ENCODE results near the gene UGT1A9. TPM values are rescaled to one million over a fixed set of nuclear protein-coding genes. Genes with fewer than 3 reads are reported as not detected.

UGT1A9 gene
- total RNA-seq, 1 donor from 2014 or later, result not detected

DNA sequence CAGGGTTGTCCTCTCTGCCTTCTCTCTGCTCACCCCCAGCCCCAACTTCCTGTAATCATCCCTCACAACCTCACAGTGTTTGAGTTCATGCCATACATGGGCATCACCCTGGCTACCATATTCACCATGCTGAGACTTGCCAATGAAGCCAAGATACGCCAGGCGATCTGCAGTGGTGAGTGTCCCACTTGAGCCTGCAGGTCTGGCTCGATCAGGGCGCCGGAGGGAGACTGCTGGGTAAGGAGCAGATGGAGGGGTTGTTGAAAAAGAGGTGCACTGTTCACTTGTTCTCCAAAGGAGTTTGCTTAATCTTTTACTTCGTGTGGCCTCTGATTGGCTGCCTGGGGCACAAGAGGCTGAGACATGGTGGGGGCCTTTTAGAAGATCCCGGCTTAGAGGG is 121.0 kb downstream of the UGT1A9 start:
- no peak for DNase-seq (ENCODE audit: extremely low read depth, low read depth, low spot score)

DNA sequence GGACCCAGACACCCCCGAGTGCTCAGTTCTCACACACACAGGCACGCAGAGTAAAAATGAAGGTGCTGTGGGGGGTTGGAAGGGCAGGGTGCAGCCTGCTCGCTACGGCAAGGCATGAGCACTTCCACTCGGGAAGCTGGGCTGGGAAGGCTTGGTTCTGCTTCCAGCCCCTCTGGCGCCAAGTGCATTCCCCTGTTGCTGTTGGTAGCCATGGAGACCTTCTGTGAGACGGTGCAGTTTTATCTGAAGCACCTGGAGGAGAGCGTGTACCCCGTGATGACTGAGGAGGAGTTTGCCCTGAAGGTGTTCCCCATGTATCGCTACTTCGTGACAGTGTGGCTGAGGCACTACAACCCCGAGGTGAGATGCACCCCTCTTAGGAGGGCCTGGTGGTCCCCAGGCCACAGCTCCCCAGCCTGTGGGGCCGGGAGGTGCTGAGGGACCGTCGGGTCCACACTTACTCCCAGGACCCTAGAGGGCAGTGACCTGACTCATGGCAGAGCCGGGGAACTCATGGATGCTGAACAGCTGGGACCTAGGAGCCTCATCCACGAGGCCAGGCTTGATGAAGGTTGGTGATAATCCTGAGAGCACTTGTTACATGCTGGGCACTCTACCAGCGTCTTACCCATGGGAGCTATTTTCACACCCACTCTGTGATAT is 121.9 kb downstream of the UGT1A9 start:
- no peak for DNase-seq (ENCODE audit: extremely low read depth, low read depth, low spot score)

DNA sequence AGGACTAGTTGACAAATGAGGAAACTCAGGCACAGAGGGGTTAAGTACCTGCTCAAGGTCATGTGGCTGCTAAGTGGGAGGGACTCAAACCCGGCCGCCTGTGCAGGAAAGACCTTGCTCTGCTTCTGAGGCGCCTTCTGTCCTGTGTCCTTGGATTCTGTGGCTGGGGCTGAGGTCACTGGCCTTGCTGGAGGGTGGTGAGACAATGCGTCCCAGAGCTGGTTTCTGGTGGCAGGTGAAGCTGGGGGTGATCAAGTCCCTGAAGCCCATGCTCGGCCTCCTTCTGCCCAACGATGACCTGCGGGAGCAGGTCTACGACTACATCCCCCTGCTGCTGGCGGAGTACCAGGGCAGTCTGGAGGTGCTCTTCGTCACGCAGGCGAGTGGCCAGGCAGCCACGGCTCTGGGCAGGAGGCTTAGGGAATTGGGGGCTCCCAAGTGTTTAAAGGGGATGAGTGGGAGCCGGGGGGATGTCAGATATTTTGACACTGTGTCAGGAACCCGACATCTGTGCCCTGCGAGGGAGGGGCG is 122.5 kb downstream of the UGT1A9 start:
- DNase-seq (ENCODE audit: extremely low read depth, low read depth, low spot score), result no peak

DNA sequence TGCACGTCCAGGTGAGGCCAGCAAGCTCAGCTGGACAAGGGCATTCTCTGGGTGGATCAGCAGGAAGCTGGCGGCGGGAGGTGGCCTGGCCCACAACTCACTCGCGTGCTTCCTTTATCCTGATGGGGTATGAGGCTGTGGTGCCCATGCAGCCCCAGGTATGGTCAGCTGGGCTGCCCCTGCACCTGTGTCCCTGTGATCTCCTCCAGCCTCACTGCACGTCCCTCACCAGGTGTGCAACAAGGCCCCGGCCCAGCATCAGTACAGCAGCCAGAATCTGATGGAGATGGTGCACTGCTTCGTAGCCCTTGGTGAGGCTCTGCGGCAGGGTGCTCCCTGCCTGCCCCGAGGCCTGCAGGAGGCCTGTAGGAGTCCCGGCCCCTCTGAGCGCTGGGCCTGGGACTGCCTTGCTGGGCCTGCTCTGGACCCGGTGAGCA is 124.1 kb downstream of the UGT1A9 start:
- no peak for DNase-seq (ENCODE audit: extremely low read depth, low read depth, low spot score)

DNA sequence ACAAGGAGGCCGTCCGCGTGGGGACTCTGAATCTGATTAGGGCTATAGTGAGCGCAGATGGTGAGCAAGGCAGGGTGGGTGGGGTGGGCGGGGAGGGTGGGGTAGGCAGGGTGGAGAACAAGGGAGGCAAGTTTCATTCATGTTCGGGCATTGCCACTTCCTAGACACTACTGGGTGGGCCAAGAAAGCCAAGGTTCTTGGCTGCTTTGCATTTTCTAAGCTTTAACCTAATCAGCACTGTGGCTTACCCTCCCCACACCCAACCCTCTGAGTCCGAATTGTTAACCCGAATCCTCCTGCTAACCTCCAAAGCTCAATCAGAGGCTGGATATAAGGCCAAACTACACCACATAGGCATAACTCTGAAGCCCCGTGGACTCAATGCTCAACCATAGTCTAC is 124.6 kb downstream of the UGT1A9 start:
- DNase-seq (ENCODE audit: extremely low read depth, low read depth, low spot score), result no peak

DNA sequence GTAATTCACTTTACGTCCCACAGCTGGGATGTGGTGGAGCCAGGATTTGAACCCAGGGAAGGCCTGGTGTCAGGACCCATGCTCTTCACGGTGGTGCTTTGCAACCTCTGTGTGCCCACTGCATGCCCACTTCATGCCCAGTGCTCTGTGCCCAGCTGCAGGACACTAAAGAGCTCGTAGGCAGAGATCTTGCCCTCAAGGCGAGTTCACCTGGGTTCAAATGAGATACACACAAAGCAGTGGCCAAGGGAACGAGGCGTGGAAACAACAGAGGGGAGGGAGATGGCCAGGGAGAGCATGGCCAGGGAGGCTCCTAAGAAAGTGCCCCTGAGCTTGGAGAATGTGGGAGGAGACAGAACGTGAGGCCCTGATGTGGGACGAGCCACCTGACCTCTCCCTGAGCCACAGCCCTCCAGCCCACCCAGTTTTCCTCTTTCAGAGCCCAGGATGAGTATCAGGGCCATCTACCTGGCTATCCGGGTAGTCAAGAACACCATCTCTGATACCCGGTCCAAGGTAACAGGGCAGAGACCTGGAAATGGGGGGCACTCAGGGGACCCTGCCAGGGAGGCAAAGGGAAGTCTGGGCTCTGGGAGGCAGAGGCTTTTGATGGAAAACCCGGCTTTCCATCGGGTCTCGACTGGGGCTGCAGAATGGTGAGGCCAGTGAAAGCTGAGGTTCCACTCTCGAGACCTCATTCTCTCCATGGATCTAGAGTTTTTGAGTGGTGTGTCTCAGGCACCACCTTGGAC is 126.8 kb downstream of the UGT1A9 start:
- no peak for DNase-seq (ENCODE audit: extremely low read depth, low read depth, low spot score)

DNA sequence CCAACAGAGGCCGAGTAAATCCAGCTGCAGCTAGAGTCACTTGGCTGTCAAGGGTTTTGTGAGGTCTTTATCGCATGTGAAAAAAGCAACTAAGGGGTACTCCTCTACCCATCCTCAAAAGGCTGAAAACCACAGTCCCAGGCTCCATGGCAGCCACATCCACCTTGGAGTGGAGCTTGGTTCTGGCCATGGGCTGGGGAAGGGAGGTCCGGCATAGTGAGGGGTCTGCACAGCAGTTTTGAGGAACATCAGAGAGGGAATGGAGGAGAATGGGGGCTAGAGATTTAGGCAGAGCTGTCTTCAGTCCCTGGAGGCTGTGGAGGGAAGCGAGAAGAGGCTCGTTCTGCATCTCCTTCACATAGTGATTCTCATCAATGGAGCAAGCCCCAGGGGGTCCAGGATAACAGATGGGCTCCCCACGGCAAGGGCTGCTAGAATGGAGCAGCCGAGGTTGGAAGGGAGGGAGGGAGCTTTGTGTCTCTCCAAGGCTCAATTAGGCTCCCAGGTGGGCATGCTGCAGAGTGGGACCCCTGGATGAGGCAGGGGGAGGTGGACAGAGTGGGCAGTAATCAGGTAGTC is 127.5 kb downstream of the UGT1A9 start:
- no peak for DNase-seq (ENCODE audit: extremely low read depth, low read depth, low spot score)

DNA sequence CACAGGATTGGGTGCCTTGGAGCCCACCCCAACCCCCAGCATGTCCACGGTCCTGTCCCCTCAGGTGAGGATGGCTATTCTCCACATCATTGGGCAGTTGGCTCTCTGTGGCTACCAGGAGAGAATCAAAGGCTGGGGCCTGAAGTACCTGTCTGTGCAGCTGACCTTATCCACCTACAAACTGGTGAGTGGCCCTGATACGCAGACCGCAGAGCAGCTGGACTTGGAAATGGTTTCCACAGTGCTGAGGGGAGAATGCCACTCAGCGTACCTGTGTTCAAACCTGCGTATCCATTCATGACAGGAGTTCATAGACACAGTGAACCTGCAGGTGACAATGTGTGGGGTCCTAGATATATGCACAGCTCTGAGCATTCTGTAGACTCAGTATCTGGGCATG is 128.0 kb downstream of the UGT1A9 start:
- no peak for DNase-seq (ENCODE audit: extremely low read depth, low read depth, low spot score)

DNA sequence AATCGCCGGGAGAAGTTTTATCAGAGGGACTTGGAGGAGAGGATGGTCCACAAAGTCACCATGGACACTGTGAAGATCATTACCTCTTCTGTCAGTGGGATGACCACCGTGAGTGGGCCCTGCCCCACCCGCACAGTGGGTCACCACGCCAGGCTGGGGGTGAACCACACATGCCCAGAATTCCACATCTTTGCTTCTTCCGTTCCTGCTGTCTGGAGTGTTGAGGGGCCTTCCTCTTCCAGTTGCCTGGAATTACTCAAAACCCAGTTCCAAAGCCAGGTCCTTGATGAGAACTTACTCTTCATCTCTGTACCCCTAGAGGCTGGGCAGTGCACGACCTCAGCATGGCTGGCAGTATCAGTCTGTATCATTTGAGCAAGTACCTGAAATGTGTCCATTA is 128.5 kb downstream of the UGT1A9 start:
- DNase-seq (ENCODE audit: extremely low read depth, low read depth, low spot score), result no peak

DNA sequence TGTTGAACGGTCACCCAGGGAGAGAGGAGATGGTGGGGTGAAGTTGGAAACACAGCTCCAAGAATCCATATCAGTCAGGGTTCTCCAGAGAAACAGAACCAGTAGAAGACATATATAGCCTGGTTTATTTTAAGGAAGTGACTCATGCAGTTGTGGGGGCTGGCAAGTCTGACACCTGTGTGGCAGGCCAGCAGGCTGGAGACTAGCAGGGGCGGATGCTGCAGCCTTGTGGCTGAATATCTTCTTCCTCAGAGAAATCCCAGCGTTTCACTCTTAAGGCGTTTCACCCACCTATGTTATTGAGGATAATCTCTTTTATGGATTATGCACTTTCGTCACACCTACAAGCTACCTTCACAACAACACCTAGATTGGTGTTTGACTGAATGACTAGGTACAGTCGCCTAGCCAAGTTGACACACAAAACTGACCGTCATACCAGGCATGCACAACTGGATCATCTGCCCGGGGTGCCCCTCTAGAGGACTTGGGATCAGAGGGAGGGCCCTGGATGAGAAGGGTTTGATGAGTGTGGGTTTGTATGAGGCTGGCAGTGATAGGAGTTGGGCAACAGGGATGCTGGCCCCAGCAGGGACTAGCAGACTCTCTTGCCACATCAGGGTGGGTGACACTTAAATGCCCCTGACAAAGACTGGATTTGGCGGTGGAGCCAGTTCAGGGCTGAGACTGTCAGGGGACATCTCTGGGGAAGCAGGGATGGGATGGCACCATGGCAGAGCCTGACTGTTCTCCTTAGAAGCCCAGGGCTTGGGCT is 129.8 kb downstream of the UGT1A9 start:
- DNase-seq (ENCODE audit: extremely low read depth, low read depth, low spot score), result no peak

DNA sequence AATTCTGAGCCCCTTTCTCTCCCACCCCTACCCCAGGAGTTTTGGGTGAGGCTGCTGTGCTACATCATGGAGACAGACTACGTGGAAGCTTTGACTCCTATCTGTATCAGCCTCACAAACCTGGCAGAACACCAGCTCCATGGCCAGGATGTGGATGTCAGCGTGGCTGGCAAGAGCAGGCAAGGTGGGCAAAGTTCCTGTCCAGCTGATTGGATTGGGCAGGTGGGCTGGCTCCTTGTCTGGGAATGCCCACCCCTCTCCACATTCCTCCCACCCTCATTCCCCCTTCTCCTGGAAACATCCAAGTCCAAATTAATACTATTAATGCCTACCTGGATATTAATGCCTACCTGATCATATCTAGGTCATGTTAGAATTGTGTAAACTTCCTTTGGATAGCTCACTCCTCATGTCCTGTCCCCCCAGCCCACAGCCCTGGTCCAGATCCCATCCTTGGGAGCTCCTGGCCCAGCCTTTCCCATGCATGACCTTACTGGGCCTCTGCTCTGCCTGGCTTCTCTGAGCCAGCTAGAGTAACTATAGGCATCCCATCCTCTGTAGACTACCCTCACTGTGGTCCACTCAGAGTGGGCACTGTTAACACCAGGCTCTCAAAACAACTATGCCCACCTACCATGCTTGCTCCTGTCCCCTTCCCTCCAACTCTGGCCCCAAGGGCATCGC is 130.6 kb downstream of the UGT1A9 start:
- DNase-seq (ENCODE audit: extremely low read depth, low read depth, low spot score), result no peak

DNA sequence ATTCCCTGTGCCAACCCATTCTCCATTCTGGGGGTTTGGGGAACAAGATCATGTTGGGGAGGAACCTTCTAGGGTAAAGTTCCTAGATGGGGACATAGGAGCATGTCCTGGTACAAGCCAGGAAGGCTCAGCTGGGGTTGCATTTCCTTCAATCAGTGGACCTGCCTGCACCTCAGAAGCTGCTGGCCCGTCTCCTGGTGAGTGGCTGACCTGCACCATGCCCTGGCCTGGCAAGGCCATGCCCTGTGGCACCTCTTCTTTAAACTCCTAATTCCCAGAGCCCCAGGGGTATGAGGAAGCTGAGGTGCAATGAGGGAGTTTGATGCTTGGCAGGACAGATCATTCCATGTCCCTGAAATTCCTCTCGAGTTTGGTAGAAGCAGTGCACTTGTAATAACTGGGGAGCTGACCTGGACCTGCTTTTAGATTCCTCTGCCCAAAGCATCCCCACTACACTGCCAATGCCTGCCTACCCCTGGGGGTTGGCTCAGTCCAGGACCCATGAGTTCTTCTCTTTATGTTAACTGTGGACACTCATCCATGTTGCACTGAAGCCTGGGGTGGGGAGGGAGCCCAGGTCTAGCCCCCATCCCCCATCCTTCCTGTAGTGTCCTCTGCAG is 131.7 kb downstream of the UGT1A9 start:
- no peak for DNase-seq (ENCODE audit: extremely low read depth, low read depth, low spot score)

DNA sequence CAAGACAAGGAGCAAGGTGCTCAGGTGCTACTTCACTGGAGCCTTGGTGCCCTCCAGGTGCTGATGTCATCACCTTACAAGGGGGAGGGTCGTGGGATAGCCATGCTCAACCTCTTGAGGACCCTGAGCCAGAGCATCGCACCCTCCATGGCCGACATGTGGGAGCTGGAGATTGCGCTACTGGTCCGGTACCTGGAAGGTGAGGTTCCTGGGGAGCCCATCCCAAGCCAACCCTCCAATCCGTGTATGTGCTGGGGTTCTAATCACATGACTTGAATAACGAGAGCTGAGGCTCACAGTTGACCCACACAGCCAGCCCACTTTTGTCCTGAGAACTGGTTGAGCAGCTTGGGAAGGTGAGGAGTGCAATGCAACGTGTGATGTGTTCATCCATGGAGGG is 132.3 kb downstream of the UGT1A9 start:
- no peak for DNase-seq (ENCODE audit: extremely low read depth, low read depth, low spot score)

DNA sequence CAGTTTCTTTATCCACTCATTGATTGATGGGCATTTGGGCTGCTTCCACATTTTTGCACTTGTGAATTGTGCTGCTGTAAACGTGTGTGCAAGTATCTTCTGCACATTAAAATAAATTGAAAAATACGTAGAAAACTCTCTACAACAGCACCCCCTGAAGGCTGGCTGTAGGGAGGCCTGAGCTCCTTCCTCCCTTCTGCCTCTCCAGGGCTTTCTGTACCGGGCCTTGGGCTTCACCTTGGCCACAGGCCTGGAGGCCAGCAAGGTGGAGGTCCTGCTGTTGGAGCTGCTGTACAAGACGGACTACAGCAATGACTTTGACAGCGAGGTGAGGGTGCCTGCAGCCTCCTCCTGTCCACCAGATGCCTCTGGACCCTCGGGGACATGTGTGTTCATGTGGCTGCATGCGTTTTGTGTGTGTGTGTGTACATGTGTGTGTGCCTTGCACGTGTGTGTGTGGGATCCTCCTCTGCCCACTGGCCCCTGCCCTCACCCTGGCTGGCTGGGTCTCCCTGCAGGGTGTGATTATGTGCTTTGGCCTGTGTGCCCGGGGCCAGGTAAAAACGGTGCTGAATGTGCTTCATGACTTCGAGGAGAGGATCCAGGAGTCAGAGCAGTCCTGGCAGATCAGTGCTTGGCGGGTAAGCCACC is 135.6 kb downstream of the UGT1A9 start:
- no peak for DNase-seq (ENCODE audit: extremely low read depth, low read depth, low spot score)

DNA sequence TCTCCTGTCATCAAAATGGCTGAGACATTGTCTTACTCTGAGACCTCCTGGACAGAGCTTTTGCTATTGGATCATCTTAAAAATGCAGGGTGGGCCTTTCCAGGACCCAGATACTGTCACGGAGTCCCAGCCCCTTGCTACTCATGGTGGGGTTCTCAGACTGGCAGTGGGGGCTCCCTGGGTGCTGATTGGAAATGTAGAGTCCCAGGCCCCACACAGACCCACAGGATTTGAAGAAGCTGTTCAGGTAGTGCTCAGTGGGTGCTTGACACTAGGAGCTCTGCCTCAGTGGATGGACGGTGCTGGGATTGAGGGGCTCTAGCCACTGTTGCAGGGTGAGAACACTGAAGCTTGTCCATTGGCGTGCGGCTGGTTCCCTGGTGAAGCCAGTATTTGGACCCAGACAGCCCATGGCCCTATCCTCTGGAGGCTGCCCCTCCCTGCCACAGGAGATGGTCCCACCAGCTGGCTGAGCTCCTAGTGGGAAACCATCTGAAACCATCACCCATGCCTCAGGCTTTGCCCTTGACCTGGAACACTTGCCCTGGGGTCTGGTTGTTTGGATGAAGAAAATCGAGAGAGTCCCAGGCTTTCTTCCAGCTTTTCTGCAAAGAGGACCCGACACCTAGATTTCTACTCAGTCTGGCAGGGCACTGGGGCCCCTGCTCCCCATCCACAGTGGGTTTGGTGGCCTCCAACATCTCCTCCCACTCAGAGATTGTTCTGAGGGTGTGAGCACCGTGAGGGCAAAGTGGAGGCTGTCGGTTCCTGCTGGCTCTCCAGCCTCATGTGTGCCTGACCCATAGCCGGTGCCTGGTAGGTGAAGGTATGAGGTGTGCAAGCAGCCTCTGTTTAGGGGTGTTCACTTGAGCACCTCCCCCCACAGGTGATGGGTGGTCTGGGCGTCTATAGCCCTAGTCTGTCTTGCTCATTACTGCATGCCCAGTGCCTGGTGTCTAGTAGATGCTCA is 136.6 kb downstream of the UGT1A9 start:
- no peak for DNase-seq (ENCODE audit: extremely low read depth, low read depth, low spot score)

DNA sequence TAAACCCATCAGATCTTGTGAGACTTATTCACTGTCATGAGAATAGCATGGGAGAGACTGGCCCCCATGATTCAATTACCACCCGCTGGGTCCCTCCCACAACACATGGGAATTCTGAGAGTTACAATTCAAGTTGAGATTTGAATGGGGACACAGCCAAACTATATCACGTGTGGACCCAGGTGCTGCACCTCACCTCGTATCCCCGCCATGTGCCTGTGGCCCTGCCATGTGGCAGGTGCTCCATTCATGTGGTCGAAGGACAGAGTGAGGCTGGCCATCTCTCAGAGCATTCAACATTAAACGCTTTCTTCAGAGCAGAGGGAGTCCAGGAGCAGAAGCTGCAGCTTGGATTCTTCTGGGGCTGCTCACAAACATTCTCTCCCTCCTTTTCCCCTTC is 138.7 kb downstream of the UGT1A9 start:
- DNase-seq (ENCODE audit: extremely low read depth, low read depth, low spot score), result no peak

DNA sequence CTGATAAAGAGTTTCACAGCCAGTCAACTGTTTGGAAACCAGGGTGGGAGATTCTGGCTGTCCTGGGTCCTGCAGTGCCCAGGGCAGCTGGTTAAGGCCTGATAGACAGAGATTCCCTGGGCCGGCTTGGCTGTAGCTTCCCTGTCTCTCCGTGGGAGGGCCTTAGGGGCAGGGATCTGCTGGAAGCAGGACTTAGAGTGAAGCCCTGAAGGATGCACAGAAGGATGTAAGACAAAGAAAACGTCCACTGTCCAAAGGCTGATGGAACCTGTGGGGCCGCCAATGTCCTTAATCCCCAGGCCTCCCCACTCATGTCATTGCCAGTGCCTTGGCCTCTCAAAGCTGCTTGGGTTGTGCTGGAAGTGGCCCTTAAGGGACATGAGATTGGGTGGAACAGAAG is 139.4 kb downstream of the UGT1A9 start:
- DNase-seq (ENCODE audit: extremely low read depth, low read depth, low spot score), result no peak

DNA sequence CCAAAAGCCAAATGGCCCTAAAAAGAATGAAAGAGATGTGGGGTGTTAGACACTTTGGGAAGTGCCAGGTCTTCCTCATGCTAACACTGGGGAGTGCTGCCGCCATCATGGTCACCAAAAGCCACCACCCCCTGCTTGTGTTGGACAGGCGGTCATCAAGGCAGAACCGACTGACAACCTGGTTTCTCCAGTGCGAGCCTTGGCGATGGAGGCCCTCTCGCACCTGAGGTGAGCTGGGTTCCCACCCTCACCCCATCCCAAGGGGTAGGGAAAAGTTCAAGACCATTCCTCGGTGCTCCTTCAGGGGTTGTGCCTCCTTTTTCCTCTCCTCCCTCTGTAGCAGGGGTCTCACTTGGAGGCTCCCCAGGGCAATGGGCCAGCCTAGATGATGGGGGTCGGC is 140.0 kb downstream of the UGT1A9 start:
- no peak for DNase-seq (ENCODE audit: extremely low read depth, low read depth, low spot score)
